HG03139 (cell line): Measurements from ENCODE around the gene TAS2R5.
"Not testable (repeated sequence)": the region's sequence is repeated elsewhere in the genome, so short reads cannot be mapped to it uniquely, and the experiment has no call there.

ENCODE experiments used
- ATAC-seq: cut with Tn5 transposase; IDR thresholded peaks from one replicate; pipeline ENCODE4 v1.9.1; 2021; ENCODE audit not compliant: unreplicated experiment

Gene TAS2R5

GRCh38 chr7:141789917-141790316, at the start of gene TAS2R5:
TSS of gene TAS2R5 (plus strand) at chr7:141790217. CDS start at chr7:141790362, 145 bp downstream.
- ATAC-seq: no peak

GRCh38 chr7:141742229-141742628, 47.8 kb upstream of the TAS2R5 start:
- ATAC-seq: no peak

GRCh38 chr7:141744131-141744530, 45.9 kb upstream of the TAS2R5 start:
- no peak for ATAC-seq

- no peak for ATAC-seq
Measured at GRCh38 chr7:141748396-141748795, 41.6 kb upstream of the TAS2R5 start.

- not testable (repeated sequence) for ATAC-seq
Measured at GRCh38 chr7:141751904-141752303, 38.1 kb upstream of the TAS2R5 start.

GRCh38 chr7:141752634-141753033, 37.4 kb upstream of the TAS2R5 start:
- no peak for ATAC-seq

- ATAC-seq: no peak
Measured at GRCh38 chr7:141754939-141755338, 35.1 kb upstream of the TAS2R5 start.

- no peak for ATAC-seq
Measured at GRCh38 chr7:141763797-141764196, 26.2 kb upstream of the TAS2R5 start, which contains the start of gene TAS2R3. TSS of gene TAS2R3 (plus strand) at chr7:141764097. CDS start at chr7:141764159, 62 bp downstream.

GRCh38 chr7:141770083-141770583, 19.9 kb upstream of the TAS2R5 start:
- not testable (repeated sequence) for ATAC-seq

GRCh38 chr7:141776374-141776773, 13.6 kb upstream of the TAS2R5 start, which contains the start of gene TAS2R4:
TSS of gene TAS2R4 (plus strand) at chr7:141776674. CDS start at chr7:141778489, 1,815 bp downstream.
- ATAC-seq: no peak

GRCh38 chr7:141785706-141786552, 4.1 kb upstream of the TAS2R5 start:
- no peak for ATAC-seq

GRCh38 chr7:141788296-141788695, 1.7 kb upstream of the TAS2R5 start:
- ATAC-seq: no peak

GRCh38 chr7:141792526-141792925, 2.5 kb downstream of the TAS2R5 start:
- no peak for ATAC-seq

- no peak for ATAC-seq
Measured at GRCh38 chr7:141820067-141820466, 30.1 kb downstream of the TAS2R5 start.

- ATAC-seq: not testable (repeated sequence)
Measured at GRCh38 chr7:141822432-141822831, 32.4 kb downstream of the TAS2R5 start.

- no peak for ATAC-seq
Measured at GRCh38 chr7:141837683-141838082, 47.7 kb downstream of the TAS2R5 start.

GRCh38 chr7:141838581-141838980, 48.6 kb downstream of the TAS2R5 start:
- ATAC-seq: no peak

GRCh38 chr7:141839256-141839655, 49.2 kb downstream of the TAS2R5 start:
- ATAC-seq: no peak

- ATAC-seq: no peak
Measured at GRCh38 chr7:141840708-141841107, 50.7 kb downstream of the TAS2R5 start.
